Globus pallidus (tissue), 1 donor: ENCODE results near the gene PDGFC.

ENCODE experiments used
- DNase-seq: peaks from one replicate; pipeline ENCODE4 v3.0.0-alpha.2; 2015; ENCODE audit warnings: low spot score

The PDGFC gene

GRCh38 chr4:156782491-156782890 lies 189.1 kb downstream of the PDGFC start:
- DNase-seq, result no peak

GRCh38 chr4:156781852-156782251 lies 189.7 kb downstream of the PDGFC start:
- DNase-seq, result no peak

DNA sequence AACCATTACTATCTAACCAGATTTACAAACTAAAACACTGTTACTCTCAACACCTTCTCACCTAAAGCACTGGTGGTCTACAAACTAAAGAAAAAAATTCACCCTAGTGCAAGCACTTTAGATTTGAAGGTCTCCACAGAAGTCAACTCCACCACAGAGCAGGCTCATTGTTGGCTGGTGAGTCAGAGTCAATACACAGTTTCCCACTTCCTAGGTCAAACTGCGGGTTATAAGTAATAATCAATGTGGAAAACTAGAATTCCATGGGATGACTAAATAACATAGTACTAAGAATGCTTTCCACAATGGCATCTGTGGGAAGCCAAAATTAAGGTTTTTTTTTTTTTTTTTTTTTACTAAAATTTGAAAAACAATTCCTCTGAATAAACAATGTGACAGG lies 191.8 kb downstream of the PDGFC start:
- DNase-seq, result no peak

DNA sequence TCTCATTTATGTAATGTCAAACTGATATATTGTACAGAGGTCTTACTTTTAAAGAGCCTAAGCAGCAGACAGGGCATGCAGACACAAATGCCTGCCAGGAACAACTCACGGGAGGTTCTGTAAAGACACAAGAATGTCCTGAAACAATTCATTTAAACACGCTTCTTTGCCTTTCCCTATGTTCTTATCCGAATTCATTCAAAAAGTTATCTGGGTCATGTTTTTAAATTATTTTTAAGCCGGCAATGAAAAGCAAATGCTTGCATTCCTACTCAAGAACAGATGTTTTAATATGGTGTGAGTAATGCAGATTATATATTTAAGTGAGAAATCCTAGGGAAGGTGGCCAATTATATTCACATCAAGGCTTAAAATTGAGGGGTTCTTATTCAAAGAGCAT lies 192.6 kb downstream of the PDGFC start:
- no peak for DNase-seq

- DNase-seq, result no peak
Measured at GRCh38 chr4:156778606-156779005, 193.0 kb downstream of the PDGFC start.

GRCh38 chr4:156778093-156778492 lies 193.5 kb downstream of the PDGFC start:
- DNase-seq, result no peak

- DNase-seq, result peak; percentile 48
Measured at GRCh38 chr4:156775813-156776212, 195.8 kb downstream of the PDGFC start.

DNA sequence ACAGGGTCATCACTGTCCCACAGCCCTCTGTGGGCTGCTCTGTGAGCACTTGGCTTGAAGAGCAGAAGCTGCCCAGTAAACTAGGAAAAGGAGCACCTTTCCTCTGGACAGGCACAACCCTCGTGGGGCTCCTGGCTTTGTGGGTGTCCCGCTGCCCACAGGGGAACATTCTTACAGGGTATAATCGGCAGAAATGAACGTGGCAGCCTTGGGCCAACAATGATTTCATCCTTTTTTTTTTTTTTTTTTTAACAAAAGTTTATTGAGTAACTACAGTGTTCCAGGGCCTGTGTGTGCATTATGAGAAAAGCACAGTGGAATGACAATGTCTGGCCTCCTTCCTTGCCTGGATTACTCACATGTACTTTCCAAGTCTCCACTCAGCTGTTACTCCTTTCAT lies 197.2 kb downstream of the PDGFC start:
- no peak for DNase-seq

GRCh38 chr4:156773648-156774357 lies 197.8 kb downstream of the PDGFC start:
- DNase-seq, result no peak

- DNase-seq, result peak; percentile 61
Measured at GRCh38 chr4:156771171-156771837, 200.3 kb downstream of the PDGFC start.

DNA sequence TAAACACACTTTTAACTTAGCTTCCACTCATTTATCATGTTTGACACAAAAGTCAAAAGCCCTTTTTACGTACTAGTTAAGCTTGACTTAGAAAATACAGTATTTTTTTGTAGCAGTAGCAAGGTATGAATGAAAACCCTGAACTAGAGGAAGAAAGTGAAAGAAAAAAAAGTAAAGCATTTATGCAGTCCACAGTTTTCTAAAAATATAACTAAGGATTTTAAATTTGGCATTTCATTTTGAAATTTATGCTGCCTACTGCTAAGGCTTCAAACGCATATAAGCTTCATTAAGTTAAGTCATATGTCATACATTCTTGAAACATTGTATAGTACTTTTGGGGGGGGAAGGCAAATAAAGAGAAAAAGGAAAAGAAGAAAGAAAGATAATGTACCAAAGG lies 201.5 kb downstream of the PDGFC start:
- no peak for DNase-seq

- DNase-seq, result peak; percentile 70
Measured at GRCh38 chr4:156767911-156768415, 203.6 kb downstream of the PDGFC start.

- no peak for DNase-seq
Measured at GRCh38 chr4:156766846-156767245, 204.8 kb downstream of the PDGFC start.

DNA sequence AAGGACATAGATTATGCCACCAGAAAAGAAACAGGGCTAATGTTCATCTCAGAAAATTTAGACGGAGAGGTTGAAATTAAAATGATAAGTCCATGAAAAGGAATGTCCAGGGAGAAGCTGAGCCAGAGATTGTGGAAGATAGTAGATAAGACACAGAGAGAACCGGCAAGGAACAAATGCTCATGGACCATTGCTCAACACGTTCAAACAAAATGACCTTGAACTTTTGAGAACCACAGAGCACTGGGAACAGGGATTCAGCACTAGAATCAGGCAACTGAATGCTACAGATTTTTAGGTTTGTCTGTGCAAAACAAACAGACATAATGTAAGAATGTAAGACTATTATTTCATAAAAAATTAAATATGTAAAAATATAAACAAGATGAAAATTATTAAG lies 206.3 kb downstream of the PDGFC start:
- DNase-seq, result no peak

DNA sequence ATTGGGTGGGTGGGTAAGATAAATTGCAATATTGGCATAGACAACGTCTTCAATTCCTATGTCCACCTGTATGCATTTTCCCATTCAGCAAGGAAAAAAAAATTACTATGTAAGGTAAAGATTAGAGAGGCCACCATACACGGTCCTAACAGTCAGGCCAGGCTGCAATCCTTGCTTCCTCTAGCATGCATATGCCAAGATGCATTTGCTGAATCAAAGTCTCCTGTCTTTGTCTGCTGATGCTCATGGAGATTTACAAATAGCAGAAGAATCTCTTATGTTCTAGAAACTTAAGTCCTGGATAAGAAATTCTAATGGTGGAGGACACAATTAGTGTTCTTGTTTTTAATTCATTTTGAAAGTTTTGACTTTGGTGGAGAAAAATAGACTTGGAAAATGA lies 206.8 kb downstream of the PDGFC start:
- DNase-seq, result no peak

DNA sequence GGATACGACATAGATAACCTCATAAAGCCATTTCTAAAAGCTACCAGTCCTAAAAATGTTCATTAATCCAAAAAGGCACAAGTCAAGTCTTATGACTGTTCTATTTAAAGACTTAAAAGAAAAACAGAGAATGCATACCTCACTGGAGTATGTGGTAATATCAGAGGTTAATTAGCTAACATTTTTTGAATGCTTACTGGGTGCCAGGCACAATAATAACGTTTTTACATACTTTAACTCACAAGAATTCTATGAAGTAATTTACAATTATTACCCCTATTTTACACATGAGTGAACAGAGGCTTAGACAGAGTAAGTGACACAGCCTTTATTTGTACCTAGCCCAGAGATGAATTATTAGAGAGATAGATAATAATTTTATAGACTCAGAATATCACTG lies 207.5 kb downstream of the PDGFC start:
- DNase-seq, result no peak

DNA sequence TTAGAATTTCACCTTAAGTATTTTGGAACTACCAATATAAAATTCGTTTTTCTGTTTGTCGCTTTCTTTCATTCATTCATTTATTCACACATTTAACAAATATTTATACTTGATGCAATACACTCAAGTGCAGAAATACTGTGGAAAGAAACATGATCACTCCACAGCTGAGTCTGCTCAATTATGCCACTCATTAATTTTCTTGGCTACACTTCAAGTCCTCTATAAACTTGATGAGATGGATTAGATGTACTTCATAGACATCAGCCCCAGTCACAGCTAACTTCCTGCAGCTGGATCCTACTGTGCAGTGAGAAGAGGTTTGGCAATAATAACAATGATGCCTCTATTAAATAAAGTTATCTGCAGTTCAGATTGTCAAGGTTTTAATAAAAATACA lies 208.1 kb downstream of the PDGFC start:
- DNase-seq, result no peak

GRCh38 chr4:156762851-156763250 lies 208.7 kb downstream of the PDGFC start:
- no peak for DNase-seq

DNA sequence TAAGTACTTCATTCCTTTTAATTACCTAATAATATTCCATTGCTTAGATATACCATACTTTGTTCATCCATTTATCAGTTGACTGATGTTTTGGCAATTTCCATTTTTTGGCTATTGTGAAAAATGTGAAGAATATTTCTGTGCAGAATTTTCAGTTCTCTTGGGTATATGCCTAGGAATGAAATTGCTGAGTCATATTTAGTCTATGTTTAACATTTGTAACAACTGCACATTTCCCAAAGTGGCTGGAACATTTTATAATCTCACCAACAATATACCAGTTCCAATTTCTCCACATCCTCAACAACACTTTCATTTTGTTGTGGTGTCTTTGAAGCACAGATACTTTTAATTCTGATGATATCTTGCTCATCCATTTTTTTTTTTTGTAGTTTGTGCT lies 215.5 kb downstream of the PDGFC start:
- DNase-seq, result no peak

GRCh38 chr4:156754832-156755570 lies 216.6 kb downstream of the PDGFC start:
- no peak for DNase-seq

GRCh38 chr4:156751486-156751885 lies 220.1 kb downstream of the PDGFC start:
- no peak for DNase-seq

DNA sequence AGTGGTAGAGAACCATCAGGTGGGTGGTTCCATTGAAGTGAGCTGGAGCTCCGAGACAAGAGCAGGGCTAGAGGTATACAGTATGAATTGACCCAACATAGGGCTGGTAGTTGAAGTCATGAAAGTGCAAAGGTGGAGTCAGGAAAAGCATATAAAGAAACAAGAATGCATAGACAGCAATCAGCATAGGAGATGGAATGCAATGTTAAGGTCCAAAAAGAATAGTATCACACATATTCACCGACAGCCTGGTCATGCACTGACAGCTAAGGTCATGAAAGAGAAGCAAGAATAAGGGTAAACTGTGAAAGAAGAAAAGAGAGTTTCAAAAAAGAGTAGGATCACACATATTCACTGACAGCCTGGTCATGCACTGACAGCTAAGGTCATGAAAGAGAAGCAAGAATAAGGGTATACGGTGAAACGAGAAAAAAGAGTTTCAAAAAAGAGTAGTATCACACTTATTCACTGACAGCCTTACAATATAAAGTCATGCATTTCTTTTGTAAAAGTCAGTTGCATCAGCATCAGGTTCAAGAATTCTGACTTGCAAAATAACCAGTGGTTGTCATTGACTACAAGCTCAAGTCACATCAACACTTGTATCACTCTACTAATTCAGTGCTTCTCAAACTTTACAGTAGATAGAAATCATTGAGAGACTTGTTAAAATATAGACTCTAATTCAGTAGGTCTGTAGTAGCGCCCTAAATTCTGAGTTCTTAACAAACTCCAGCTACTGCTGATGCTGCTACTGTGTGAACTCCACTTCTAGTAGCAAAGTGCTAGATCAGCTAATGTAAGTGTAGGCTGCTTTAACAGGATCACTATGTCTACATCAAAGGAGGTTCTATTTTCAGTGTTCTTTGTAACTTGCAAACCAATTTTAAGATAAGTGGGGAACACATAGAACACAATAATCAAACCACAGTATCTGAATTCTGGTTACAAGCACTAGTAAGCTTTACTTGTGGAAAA lies 221.9 kb downstream of the PDGFC start:
- DNase-seq, result no peak
